ENCODE measurements around the gene RETSAT. TPM values are rescaled to one million over a fixed set of nuclear protein-coding genes. Genes with fewer than 3 reads are reported as not detected.
"Not testable (repeated sequence)": the region's sequence is repeated elsewhere in the genome, so short reads cannot be mapped to it uniquely, and the experiment has no call there.

RETSAT gene
- total RNA-seq, 1 experiment from 2014 or later, result 57.8 TPM

DNA sequence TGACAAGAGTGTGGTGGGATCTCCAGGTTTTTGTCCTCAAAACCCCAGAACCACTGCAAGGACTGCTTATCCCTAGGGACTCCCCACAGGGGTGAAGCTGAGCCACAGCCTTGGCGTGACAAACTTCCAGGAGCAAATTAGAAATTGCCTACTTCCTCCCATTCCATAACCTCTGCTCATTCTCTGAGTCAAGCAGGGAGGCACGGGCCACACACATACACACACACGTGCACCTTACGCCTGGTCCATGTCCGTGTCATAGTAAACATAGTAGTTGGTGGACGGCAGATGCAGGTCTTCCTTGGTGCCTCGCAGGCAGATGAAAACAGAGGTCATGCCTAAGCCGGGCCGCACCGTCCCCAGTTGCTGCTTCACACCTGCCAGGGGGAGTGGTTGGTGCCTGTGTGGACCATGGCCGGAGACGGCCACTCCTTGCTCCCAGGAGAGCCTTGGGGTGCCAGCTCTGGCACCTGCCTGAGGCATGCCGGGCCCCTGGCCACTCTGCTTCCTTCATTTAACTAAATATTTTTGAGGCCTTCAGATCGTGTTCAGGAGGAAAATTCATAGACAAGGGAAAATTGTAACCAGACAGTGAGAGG, 9.9 kb downstream of the RETSAT start:
- Histone ChIP-seq H3K27me3 (ENCODE audit: insufficient read depth, low read depth) (no peaks in the 10 kb centered on the region), H4K20me1 (ENCODE audit: insufficient read depth) (0 out of 2 replicates have a peak, but pooled peaks cover 4% of the 10 kb centered on the region), H3K4me3 (no peak overlapping the region), H3F3A (ENCODE audit: insufficient read depth, low read depth) (peaks cover 10% of the 10 kb centered on the region; the same call in 1 of the 2 replicates), H3K9me3 (ENCODE audit: insufficient read depth, low read depth) (no peaks in the 10 kb centered on the region), H3K27ac (no peak overlapping the region), H3K36me3 (ENCODE audit: low read depth) (peaks cover 4% of the 10 kb centered on the region; the same call in 1 of the 2 replicates), H3K4me1 (replicated peaks; ENCODE audit: insufficient read depth) (no peaks in the 10 kb centered on the region), H3K4me2 (no peak overlapping the region), H3K79me2 (ENCODE audit: low read depth) (no peaks in the 10 kb centered on the region), H3K9me2 (ENCODE audit: insufficient read depth) (no peaks in the 10 kb centered on the region), H2AFZ (no peak overlapping the region)
- CTCF ChIA-PET, result no interaction called here
- BruUV-seq (replicated peaks), result no TSS peak
- TF ChIP-seq EZH2 (IDR thresholded peaks at IDR 0.05; ENCODE audit: low read depth), result no peak
- TF ChIP-seq, protein P1, sequence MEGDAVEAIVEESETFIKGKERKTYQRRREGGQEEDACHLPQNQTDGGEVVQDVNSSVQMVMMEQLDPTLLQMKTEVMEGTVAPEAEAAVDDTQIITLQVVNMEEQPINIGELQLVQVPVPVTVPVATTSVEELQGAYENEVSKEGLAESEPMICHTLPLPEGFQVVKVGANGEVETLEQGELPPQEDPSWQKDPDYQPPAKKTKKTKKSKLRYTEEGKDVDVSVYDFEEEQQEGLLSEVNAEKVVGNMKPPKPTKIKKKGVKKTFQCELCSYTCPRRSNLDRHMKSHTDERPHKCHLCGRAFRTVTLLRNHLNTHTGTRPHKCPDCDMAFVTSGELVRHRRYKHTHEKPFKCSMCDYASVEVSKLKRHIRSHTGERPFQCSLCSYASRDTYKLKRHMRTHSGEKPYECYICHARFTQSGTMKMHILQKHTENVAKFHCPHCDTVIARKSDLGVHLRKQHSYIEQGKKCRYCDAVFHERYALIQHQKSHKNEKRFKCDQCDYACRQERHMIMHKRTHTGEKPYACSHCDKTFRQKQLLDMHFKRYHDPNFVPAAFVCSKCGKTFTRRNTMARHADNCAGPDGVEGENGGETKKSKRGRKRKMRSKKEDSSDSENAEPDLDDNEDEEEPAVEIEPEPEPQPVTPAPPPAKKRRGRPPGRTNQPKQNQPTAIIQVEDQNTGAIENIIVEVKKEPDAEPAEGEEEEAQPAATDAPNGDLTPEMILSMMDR (conservative IDR thresholded peaks at IDR 0.05), result no peak
- DNase-seq, result no peak
- POLR2A ChIA-PET (ENCODE audit: unreplicated experiment), result no interaction called here
- intact Hi-C loops (cut with micrococcal nuclease; ENCODE audit: unreplicated experiment), result no loop called here

DNA sequence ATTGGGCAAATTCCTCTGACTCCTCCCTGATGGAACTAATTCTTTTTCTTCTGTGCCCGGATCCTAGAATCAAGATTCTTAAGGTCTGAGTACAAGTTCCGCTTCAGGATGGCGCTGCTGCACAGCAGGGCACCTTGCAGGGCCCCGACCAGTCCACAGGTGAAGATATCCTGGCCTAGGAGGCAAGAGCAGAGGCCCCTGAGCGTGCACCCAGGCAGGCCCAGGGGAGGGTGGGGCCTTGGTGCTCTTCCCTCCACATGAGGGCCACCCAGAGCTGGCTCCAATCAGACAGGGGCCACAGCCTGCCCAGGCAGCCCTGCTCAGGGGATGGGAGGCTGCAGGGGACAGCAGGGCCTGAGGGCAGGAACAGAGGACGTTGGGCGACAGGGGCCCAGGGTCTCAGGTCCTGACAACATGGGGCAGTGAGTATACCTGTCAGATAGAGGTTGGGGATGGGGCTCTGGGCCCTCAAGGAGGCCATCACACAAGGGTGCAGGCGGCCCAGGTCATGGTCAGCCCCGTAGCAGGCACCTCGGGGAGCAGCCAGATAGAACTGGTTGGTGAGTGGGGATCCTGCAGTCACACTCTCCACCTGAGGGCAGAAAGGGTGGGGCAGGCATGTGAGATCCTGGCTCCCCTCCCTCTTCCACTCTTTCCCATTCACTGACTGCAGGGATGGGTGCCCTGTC, 11.0 kb downstream of the RETSAT start:
- H3K9me2 ChIP-seq (ENCODE audit: insufficient read depth); H3K27me3 ChIP-seq (ENCODE audit: insufficient read depth, low read depth); intact Hi-C loops (cut with micrococcal nuclease; ENCODE audit: unreplicated experiment); H3K9me3 ChIP-seq (ENCODE audit: insufficient read depth, low read depth); H3K36me3 ChIP-seq (ENCODE audit: low read depth); H4K20me1 ChIP-seq (ENCODE audit: insufficient read depth); H3K4me2 ChIP-seq; DNase-seq; CTCF ChIA-PET; H2AFZ ChIP-seq; BruUV-seq (replicated peaks); POLR2A ChIA-PET (ENCODE audit: unreplicated experiment); H3K4me1 ChIP-seq (replicated peaks; ENCODE audit: insufficient read depth); H3K27ac ChIP-seq; H3K79me2 ChIP-seq (ENCODE audit: low read depth); H3K4me3 ChIP-seq: not testable (repeated sequence)
- peaks cover 10% of the 10 kb centered on the region; the same call in 1 of the 2 replicates for H3F3A ChIP-seq (ENCODE audit: insufficient read depth, low read depth)

DNA sequence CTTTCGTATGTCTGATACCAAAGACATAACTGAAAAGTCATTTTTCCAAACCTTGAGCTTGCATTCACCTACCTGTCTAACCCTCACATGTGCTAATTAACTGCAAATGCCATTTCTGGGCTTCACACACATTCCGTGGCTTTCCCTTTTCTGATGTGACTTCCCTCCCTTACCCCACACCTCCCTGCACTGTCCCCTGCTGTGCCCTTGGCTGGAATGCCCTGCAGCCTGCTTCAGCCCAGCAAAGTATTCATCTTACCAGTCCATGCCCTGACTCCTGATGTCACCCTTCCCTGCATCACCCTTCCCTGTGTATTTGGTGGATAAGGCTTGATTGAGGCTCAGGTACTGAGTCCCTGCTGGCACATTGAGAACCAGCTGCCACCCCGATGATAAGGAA, 12.2 kb downstream of the RETSAT start:
- POLR2A ChIA-PET (ENCODE audit: unreplicated experiment), result interaction anchor here (0.8 kb wide), 1 partner anchor 19 kb away, joined by 5 read pairs; no protein-coding TSS in a partner anchor
- peaks cover 10% of the 10 kb centered on the region; the same call in 1 of the 2 replicates for H3F3A ChIP-seq (ENCODE audit: insufficient read depth, low read depth)
- H3K4me3 ChIP-seq, result no peak overlapping the region
- DNase-seq, result no peak
- no TSS peak for BruUV-seq (replicated peaks)
- no peaks in the 10 kb centered on the region for H3K9me3 ChIP-seq (ENCODE audit: insufficient read depth, low read depth)
- CTCF ChIA-PET, result no interaction called here
- 0 out of 2 replicates have a peak, but pooled peaks cover 4% of the 10 kb centered on the region for H4K20me1 ChIP-seq (ENCODE audit: insufficient read depth)
- no peak overlapping the region for H3K27ac ChIP-seq
- intact Hi-C loops (cut with micrococcal nuclease; ENCODE audit: unreplicated experiment), result no loop called here
- no peaks in the 10 kb centered on the region for H3K36me3 ChIP-seq (ENCODE audit: low read depth)
- no peak overlapping the region for H3K4me2 ChIP-seq
- no peaks in the 10 kb centered on the region for H3K9me2 ChIP-seq (ENCODE audit: insufficient read depth)
- no peaks in the 10 kb centered on the region for H3K4me1 ChIP-seq (replicated peaks; ENCODE audit: insufficient read depth)
- H3K27me3 ChIP-seq (ENCODE audit: insufficient read depth, low read depth), result no peaks in the 10 kb centered on the region
- no peak overlapping the region for H2AFZ ChIP-seq
- no peaks in the 10 kb centered on the region for H3K79me2 ChIP-seq (ENCODE audit: low read depth)
- no peak for TF ChIP-seq EZH2 (IDR thresholded peaks at IDR 0.05; ENCODE audit: low read depth)

DNA sequence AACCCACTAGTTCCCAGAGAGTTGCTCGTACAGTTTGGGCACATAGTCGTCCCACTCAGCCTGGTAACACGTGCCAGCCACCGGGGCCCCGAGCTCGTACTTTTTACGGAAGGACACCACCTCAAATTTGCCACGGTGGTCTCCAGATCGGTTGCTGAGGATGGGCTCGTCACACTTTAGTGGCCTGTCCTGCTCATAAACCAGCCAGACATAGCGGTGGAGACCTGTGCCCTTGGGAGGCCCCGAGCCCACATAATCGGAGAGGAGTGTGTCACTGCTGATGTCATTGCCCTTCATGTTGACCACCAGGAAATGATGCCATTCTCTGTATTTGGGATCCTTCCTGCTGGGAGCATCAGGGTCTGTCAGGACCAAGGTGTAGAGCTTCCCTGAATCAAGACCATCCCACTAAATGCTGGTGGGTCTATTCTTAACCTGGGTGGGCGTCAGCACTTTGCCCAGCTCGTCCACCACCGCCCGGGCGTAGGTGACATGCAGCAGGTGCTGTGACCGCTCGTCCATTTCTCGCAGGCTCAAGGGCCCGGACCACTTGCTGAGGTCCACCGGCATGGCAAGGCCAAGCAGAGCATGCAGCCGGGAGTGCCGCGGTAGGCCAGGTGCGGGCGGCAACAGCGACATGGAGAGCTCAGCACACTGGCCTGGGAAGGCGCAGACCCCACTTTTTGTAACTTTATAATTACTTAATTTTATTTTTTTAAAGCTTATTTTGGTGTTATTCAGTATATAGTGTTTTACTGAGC, 12.9 kb downstream of the RETSAT start:
- Histone ChIP-seq H3K9me3 (ENCODE audit: insufficient read depth, low read depth) (no peaks in the 10 kb centered on the region), H3K4me3 (no peak overlapping the region), H3K4me1 (replicated peaks; ENCODE audit: insufficient read depth) (no peaks in the 10 kb centered on the region), H4K20me1 (ENCODE audit: insufficient read depth) (0 out of 2 replicates have a peak, but pooled peaks cover 4% of the 10 kb centered on the region), H3F3A (ENCODE audit: insufficient read depth, low read depth) (peaks cover 10% of the 10 kb centered on the region; the same call in 1 of the 2 replicates), H3K79me2 (ENCODE audit: low read depth) (no peaks in the 10 kb centered on the region), H3K27ac (no peak overlapping the region), H2AFZ (no peak overlapping the region), H3K36me3 (ENCODE audit: low read depth) (no peaks in the 10 kb centered on the region), H3K9me2 (ENCODE audit: insufficient read depth) (no peaks in the 10 kb centered on the region), H3K27me3 (ENCODE audit: insufficient read depth, low read depth) (no peaks in the 10 kb centered on the region), H3K4me2 (no peak overlapping the region)
- no peak for DNase-seq
- BruUV-seq (replicated peaks), result no TSS peak
- CTCF ChIA-PET, result no interaction called here
- POLR2A ChIA-PET (ENCODE audit: unreplicated experiment), result interaction anchor here (0.8 kb wide), 1 partner anchor 20 kb away, joined by 5 read pairs; no protein-coding TSS in a partner anchor
- intact Hi-C loops (cut with micrococcal nuclease; ENCODE audit: unreplicated experiment), result no loop called here
- no peak for TF ChIP-seq EZH2 (IDR thresholded peaks at IDR 0.05; ENCODE audit: low read depth)
- TF ChIP-seq, protein P1 (conservative IDR thresholded peaks at IDR 0.05), result no peak
